ENCODE results near the gene IFT57. TPM values are rescaled to one million over a fixed set of nuclear protein-coding genes. Genes with fewer than 3 reads are reported as not detected.

IFT57 gene
- total RNA-seq, 8 experiments from 2014 or later: 21.4 to 80.5 (median 29.2) TPM

- Histone ChIP-seq H3K4me1 (replicated peaks in 1 of 2) (no peaks in the 10 kb centered on the region), H3K4me3 (no peak overlapping the region), H3K27ac (no peak overlapping the region)
- ATAC-seq (replicated peaks in 6 of 8): no peak
- in situ Hi-C loops (cut with MboI; ENCODE audit: low pct_unique_long_range_greater_than_20kb in 2 of 9, low sequenced_read_pairs in 9 of 9, unreplicated experiment in 9 of 9): no loop called here
- WGBS, 10 experiments: 83 to 100% (median 100%) methylated on average over 1 of the region's 1 CpG
Measured at GRCh38 chr3:108208831-108209230, 13.4 kb downstream of the IFT57 start.

GRCh38 chr3:108202834-108203233, 19.4 kb downstream of the IFT57 start:
- Histone ChIP-seq H3K4me1 (replicated peaks in 1 of 2) (no peaks in the 10 kb centered on the region), H3K27ac (no peak overlapping the region), H3K4me3 (no peak overlapping the region)
- ATAC-seq (replicated peaks in 6 of 8): no peak
- in situ Hi-C loops (cut with MboI; ENCODE audit: low pct_unique_long_range_greater_than_20kb in 2 of 9, low sequenced_read_pairs in 9 of 9, unreplicated experiment in 9 of 9): no loop called here
- WGBS, 10 experiments: 80 to 100% (median 98%) methylated on average over 1 to 2 of the region's 2 CpGs; no CpG with 5 or more reads in 4 of the 10 experiments

- 67 to 100% (median 83%) methylated on average over 1 to 4 of the region's 4 CpGs; no CpG with 5 or more reads in 1 of the 10 experiments for WGBS, 10 experiments
- no peak for ATAC-seq (replicated peaks in 6 of 8)
- Histone ChIP-seq H3K4me1 (replicated peaks in 1 of 2) (no peaks in the 10 kb centered on the region), H3K4me3 (no peak overlapping the region), H3K27ac (no peak overlapping the region)
- in situ Hi-C loops (cut with MboI; ENCODE audit: low pct_unique_long_range_greater_than_20kb in 2 of 9, low sequenced_read_pairs in 9 of 9, unreplicated experiment in 9 of 9): no loop called here
Measured at GRCh38 chr3:108202080-108202479, 20.1 kb downstream of the IFT57 start.

- in situ Hi-C loops (cut with MboI; ENCODE audit: low pct_unique_long_range_greater_than_20kb in 2 of 9, low sequenced_read_pairs in 9 of 9, unreplicated experiment in 9 of 9): no loop called here
- no peaks in the 10 kb centered on the region for H3K4me1 ChIP-seq (replicated peaks in 1 of 2)
- H3K27ac ChIP-seq: no peak overlapping the region
- no peak for ATAC-seq (replicated peaks in 6 of 8)
- no peak overlapping the region for H3K4me3 ChIP-seq
Measured at GRCh38 chr3:108201258-108201657, 21.0 kb downstream of the IFT57 start.

- ATAC-seq (replicated peaks in 6 of 8): no peak
- in situ Hi-C loops (cut with MboI; ENCODE audit: low pct_unique_long_range_greater_than_20kb in 2 of 9, low sequenced_read_pairs in 9 of 9, unreplicated experiment in 9 of 9): no loop called here
- WGBS, 10 experiments: 71 to 100% (median 82%) methylated on average over 1 of the region's 1 CpG; no CpG with 5 or more reads in 3 of the 10 experiments
- H3K4me1 ChIP-seq (replicated peaks in 1 of 2): no peaks in the 10 kb centered on the region
- no peak overlapping the region for H3K27ac ChIP-seq
- H3K4me3 ChIP-seq: no peak overlapping the region
Measured at GRCh38 chr3:108200578-108200977, 21.6 kb downstream of the IFT57 start.

GRCh38 chr3:108200024-108200423, 22.2 kb downstream of the IFT57 start:
- in situ Hi-C loops (cut with MboI; ENCODE audit: low pct_unique_long_range_greater_than_20kb in 2 of 9, low sequenced_read_pairs in 9 of 9, unreplicated experiment in 9 of 9): no loop called here
- H3K4me3 ChIP-seq: no peak overlapping the region
- no peak overlapping the region for H3K27ac ChIP-seq
- ATAC-seq (replicated peaks in 6 of 8): no peak
- no peaks in the 10 kb centered on the region for H3K4me1 ChIP-seq (replicated peaks in 1 of 2)
- 93 to 100% (median 100%) methylated on average over 1 to 2 of the region's 2 CpGs; no CpG with 5 or more reads in 4 of the 10 experiments for WGBS, 10 experiments

- no peak for ATAC-seq (replicated peaks in 6 of 8)
- WGBS, 10 experiments: 93 to 100% (median 100%) methylated on average over 2 to 4 of the region's 4 CpGs
- no peak overlapping the region for H3K4me3 ChIP-seq
- no peak overlapping the region for H3K27ac ChIP-seq
- in situ Hi-C loops (cut with MboI; ENCODE audit: low pct_unique_long_range_greater_than_20kb in 2 of 9, low sequenced_read_pairs in 9 of 9, unreplicated experiment in 9 of 9): no loop called here
- no peaks in the 10 kb centered on the region for H3K4me1 ChIP-seq (replicated peaks in 1 of 2)
Measured at GRCh38 chr3:108191394-108191793, 30.8 kb downstream of the IFT57 start.

- H3K4me3 ChIP-seq: no peak overlapping the region
- WGBS, 10 experiments: 60 to 100% (median 96%) methylated on average over 1 to 3 of the region's 3 CpGs; no CpG with 5 or more reads in 1 of the 10 experiments
- in situ Hi-C loops (cut with MboI; ENCODE audit: low pct_unique_long_range_greater_than_20kb in 2 of 9, low sequenced_read_pairs in 9 of 9, unreplicated experiment in 9 of 9): no loop called here
- no peak overlapping the region for H3K27ac ChIP-seq
- no peaks in the 10 kb centered on the region for H3K4me1 ChIP-seq (replicated peaks in 1 of 2)
- ATAC-seq (replicated peaks in 6 of 8): no peak
Measured at GRCh38 chr3:108190346-108190745, 31.9 kb downstream of the IFT57 start.

GRCh38 chr3:108189440-108189839, 32.8 kb downstream of the IFT57 start:
- ATAC-seq (replicated peaks in 6 of 8): no peak
- Histone ChIP-seq H3K27ac (no peak overlapping the region), H3K4me1 (replicated peaks in 1 of 2) (no peaks in the 10 kb centered on the region), H3K4me3 (no peak overlapping the region)
- in situ Hi-C loops (cut with MboI; ENCODE audit: low pct_unique_long_range_greater_than_20kb in 2 of 9, low sequenced_read_pairs in 9 of 9, unreplicated experiment in 9 of 9): no loop called here
- 50 to 94% (median 73%) methylated on average over 1 to 3 of the region's 3 CpGs; no CpG with 5 or more reads in 1 of the 10 experiments for WGBS, 10 experiments

GRCh38 chr3:108185536-108185935, 36.7 kb downstream of the IFT57 start:
- Histone ChIP-seq H3K27ac (no peak overlapping the region), H3K4me3 (no peak overlapping the region), H3K4me1 (replicated peaks in 1 of 2) (peaks cover 1 to 4% of the 10 kb centered on the region in 2 donors)
- 90 to 100% (median 100%) methylated on average over 1 to 5 of the region's 6 CpGs; no CpG with 5 or more reads in 2 of the 10 experiments for WGBS, 10 experiments
- no peak for ATAC-seq (replicated peaks in 6 of 8)
- in situ Hi-C loops (cut with MboI; ENCODE audit: low pct_unique_long_range_greater_than_20kb in 2 of 9, low sequenced_read_pairs in 9 of 9, unreplicated experiment in 9 of 9): no loop called here

- H3K27ac ChIP-seq: no peak overlapping the region
- in situ Hi-C loops (cut with MboI; ENCODE audit: low pct_unique_long_range_greater_than_20kb in 2 of 9, low sequenced_read_pairs in 9 of 9, unreplicated experiment in 9 of 9): no loop called here
Measured at GRCh38 chr3:108184824-108185223, 37.4 kb downstream of the IFT57 start.

GRCh38 chr3:108183971-108184370, 38.3 kb downstream of the IFT57 start:
- Histone ChIP-seq H3K4me1 (replicated peaks in 1 of 2) (peaks cover 4 to 15% of the 10 kb centered on the region in 2 donors), H3K4me3 (no peak overlapping the region), H3K27ac (no peak overlapping the region)
- in situ Hi-C loops (cut with MboI; ENCODE audit: low pct_unique_long_range_greater_than_20kb in 2 of 9, low sequenced_read_pairs in 9 of 9, unreplicated experiment in 9 of 9): no loop called here
- ATAC-seq (replicated peaks in 6 of 8): no peak
- 50 to 100% (median 88%) methylated on average over 1 to 2 of the region's 2 CpGs; no CpG with 5 or more reads in 1 of the 10 experiments for WGBS, 10 experiments

More at GRCh38 chr3:108184824-108185223, 37.4 kb downstream of the IFT57 start:
- ATAC-seq (replicated peaks in 6 of 8): no peak
- 92 to 100% (median 100%) methylated on average over 1 to 3 of the region's 3 CpGs; no CpG with 5 or more reads in 1 of the 10 experiments for WGBS, 10 experiments
- Histone ChIP-seq H3K4me3 (no peak overlapping the region), H3K4me1 (replicated peaks in 1 of 2) (peaks cover 4 to 8% of the 10 kb centered on the region in 2 donors)

- H3K4me3 ChIP-seq: no peak overlapping the region
- in situ Hi-C loops (cut with MboI; ENCODE audit: low pct_unique_long_range_greater_than_20kb in 2 of 9, low sequenced_read_pairs in 9 of 9, unreplicated experiment in 9 of 9): no loop called here
- WGBS, 10 experiments: 80 to 100% (median 83%) methylated on average over 1 of the region's 1 CpG; no CpG with 5 or more reads in 6 of the 10 experiments
- ATAC-seq (replicated peaks in 6 of 8): no peak
- no peak overlapping the region for H3K27ac ChIP-seq
- H3K4me1 ChIP-seq (replicated peaks in 1 of 2): peaks cover 4 to 15% of the 10 kb centered on the region in 2 donors
Measured at GRCh38 chr3:108183181-108183580, 39.0 kb downstream of the IFT57 start.

GRCh38 chr3:108182339-108182738, 39.9 kb downstream of the IFT57 start:
- in situ Hi-C loops (cut with MboI; ENCODE audit: low pct_unique_long_range_greater_than_20kb in 2 of 9, low sequenced_read_pairs in 9 of 9, unreplicated experiment in 9 of 9): no loop called here
- WGBS, 10 experiments: 11 to 78% (median 63%) methylated on average over 1 of the region's 1 CpG; no CpG with 5 or more reads in 2 of the 10 experiments
- peaks cover 4 to 15% of the 10 kb centered on the region in 2 donors for H3K4me1 ChIP-seq (replicated peaks in 1 of 2)
- H3K27ac ChIP-seq: no peak overlapping the region
- no peak overlapping the region for H3K4me3 ChIP-seq
- ATAC-seq (replicated peaks in 6 of 8): no peak
